ENCODE results near the gene RFXANK. TPM values are rescaled to one million over a fixed set of nuclear protein-coding genes. Genes with fewer than 3 reads are reported as not detected.

Gene RFXANK
- total and polyA plus RNA-seq, 8 donors, result 21.0 to 111 (median 31.5) TPM

Other genes with a start within 250 kb of the RFXANK start
- gene SUGP2, start 158.7 kb upstream of the RFXANK start, total RNA-seq, result 10 to 100 TPM; 15.4 to 38.3 (median 23.9) TPM
- 10 to 100 TPM; 60.4 to 60.6 TPM for gene SUGP2, start 158.7 kb upstream of the RFXANK start, polyA plus RNA-seq
- 1 to 10 TPM; 3.1 to 8.8 (median 7.0) TPM for gene ARMC6, start 158.7 kb upstream of the RFXANK start, total RNA-seq
- gene ARMC6, start 158.7 kb upstream of the RFXANK start, polyA plus RNA-seq, result 10 to 100 TPM; 16.6 to 18.3 TPM
- gene SLC25A42, start 128.3 kb upstream of the RFXANK start, total RNA-seq, result 1 to 10 TPM; 3.9 to 8.6 (median 5.7) TPM
- gene SLC25A42, start 128.3 kb upstream of the RFXANK start, polyA plus RNA-seq, result 1 to 10 TPM; 7.4 to 8.7 TPM
- 10 to 100 TPM; 10.5 to 14.6 (median 11.7) TPM for gene TMEM161A, start 53.8 kb upstream of the RFXANK start, total RNA-seq
- 10 to 100 TPM; 35.2 to 35.6 TPM for gene TMEM161A, start 53.8 kb upstream of the RFXANK start, polyA plus RNA-seq
- gene MEF2B, start 22.0 kb upstream of the RFXANK start, total RNA-seq, result 1 to 10 TPM in 2 of 6 donors, under 1 TPM in 4; 0.34 to 1.5 (median 0.89) TPM
- 1 to 10 TPM; 1.7 to 2.8 TPM for gene MEF2B, start 22.0 kb upstream of the RFXANK start, polyA plus RNA-seq
- 10 to 100 TPM in 4 of 6 donors, 1 to 10 TPM in 2; 7.2 to 13.7 (median 10.3) TPM for gene BORCS8, start 106 bp upstream of the RFXANK start, total RNA-seq
- gene BORCS8, start 106 bp upstream of the RFXANK start, polyA plus RNA-seq, result 10 to 100 TPM; 25.9 to 28.9 TPM
- gene NR2C2AP, start 11.2 kb downstream of the RFXANK start, total RNA-seq, result 1 to 10 TPM; 6.8 to 9.8 (median 8.3) TPM
- 10 to 100 TPM; 15.7 to 19.1 TPM for gene NR2C2AP, start 11.2 kb downstream of the RFXANK start, polyA plus RNA-seq
- gene NCAN, start 19.7 kb downstream of the RFXANK start, total RNA-seq, result under 1 TPM in 3 of 6 donors, not detected in 3; 0.04 to 0.13 (median 0.06) TPM
- gene NCAN, start 19.7 kb downstream of the RFXANK start, polyA plus RNA-seq, result under 1 TPM; 0.04 to 0.12 TPM
- gene TM6SF2, start 81.0 kb downstream of the RFXANK start, total RNA-seq, result under 1 TPM in 5 of 6 donors, not detected in 1; 0.08 to 0.50 (median 0.23) TPM
- 1 to 10 TPM; 1.5 to 1.6 TPM for gene TM6SF2, start 81.0 kb downstream of the RFXANK start, polyA plus RNA-seq
- gene SUGP1, start 128.3 kb downstream of the RFXANK start, total RNA-seq, result 10 to 100 TPM; 14.6 to 24.6 (median 18.2) TPM
- 10 to 100 TPM; 42.8 to 50.3 TPM for gene SUGP1, start 128.3 kb downstream of the RFXANK start, polyA plus RNA-seq
- gene MAU2, start 128.6 kb downstream of the RFXANK start, total RNA-seq, result 10 to 100 TPM; 22.6 to 38.8 (median 26.7) TPM
- gene MAU2, start 128.6 kb downstream of the RFXANK start, polyA plus RNA-seq, result 10 to 100 TPM; 32.3 to 36.2 TPM
- 10 to 100 TPM; 31.4 to 51.8 (median 41.8) TPM for gene GATAD2A, start 213.4 kb downstream of the RFXANK start, total RNA-seq
- 10 to 100 TPM; 11.9 to 13.1 TPM for gene GATAD2A, start 213.4 kb downstream of the RFXANK start, polyA plus RNA-seq